GM12878 (cell line): ENCODE results near the gene PARP6. TPM values are rescaled to one million over a fixed set of nuclear protein-coding genes. Genes with fewer than 3 reads are reported as not detected.

Experiments
- CHD4 ChIP-seq: fragments of 200-600 bp; sonication (generic); IDR thresholded peaks from 2 replicates; pipeline ENCODE4 v1.6.1; 2016; ENCODE audit warnings: mild to moderate bottlenecking
- IRF4 ChIP-seq: IDR thresholded peaks from 2 replicates; pipeline ENCODE4 v1.6.1; 2011; ENCODE audit warnings: low read depth, low read length
- JUND ChIP-seq: IDR thresholded peaks from 2 replicates; pipeline ENCODE4 v1.6.1; 2012; ENCODE audit warnings: low read depth, mild to moderate bottlenecking, low read length, improper control_type of control experiment, moderate library complexity
- MEF2A ChIP-seq: IDR thresholded peaks from 2 replicates; pipeline ENCODE4 v1.6.1; 2011; ENCODE audit warnings: low read depth, mild to moderate bottlenecking, low read length, moderate library complexity; ENCODE audit not compliant: insufficient read depth
- MYC ChIP-seq: IDR thresholded peaks from 2 replicates; pipeline ENCODE4 v1.6.1; 2011; ENCODE audit warnings: mild to moderate bottlenecking, low read length, moderate library complexity, inconsistent platforms; ENCODE audit not compliant: insufficient read depth, insufficient replicate concordance, insufficient read length, severe bottlenecking
- SMAD1 ChIP-seq: fragments of 450-650 bp; IDR thresholded peaks from 2 replicates; pipeline ENCODE4 v1.6.1; 2018; ENCODE audit warnings: mild to moderate bottlenecking, low read depth; ENCODE audit not compliant: partially characterized antibody
- polyA plus RNA-seq, 11 experiments: library from polyadenylated mRNA; depleted of rRNA in 4 of 11; unstranded in 6 of 11; stranded (reverse) in 5 of 11; fragments of >200 nt; fragmentation: Nextera tagmentation in 4 of 11; fragmentation: Illumina TruSeq in 1 of 11; extraction: Ambion mirVana in 4 of 11; extraction: Trizol in 1 of 11; gene quantifications; 1 replicate in 1 of 11; 2 replicates in 10 of 11; pipeline versions ENCODE4 v1.2.1 to v1.2.3, GENCODE V29; 2011 to 2016; ENCODE audit warnings: inconsistent platforms in 2 of 11, missing spikeins in 2 of 11, low read depth in 1 of 11
- total RNA-seq, 4 experiments: library from RNA; depleted of rRNA in 3 of 4; stranded (reverse); fragments of >200 nt in 3 of 4; fragmentation: Illumina TruSeq in 1 of 4; extraction: Trizol in 1 of 4; gene quantifications; 2 replicates each; pipeline versions ENCODE4 v1.2.1 to v1.2.3, GENCODE V29; 2013 to 2021
- TF ChIP-seq, protein P1 (sequence below): fragments of 450-650 bp; IDR thresholded peaks from 2 replicates; pipeline ENCODE4 v1.6.1; 2017; ENCODE audit warnings: antibody characterized with exemption, mild to moderate bottlenecking, moderate library complexity
- TF ChIP-seq, protein P2 (sequence below): fragments of 450-650 bp; IDR thresholded peaks from 2 replicates; pipeline ENCODE4 v1.6.1; 2016; ENCODE audit warnings: mild to moderate bottlenecking, moderate library complexity, borderline replicate concordance
- TF ChIP-seq, protein P3 (sequence below): IDR thresholded peaks from 2 replicates; pipeline ENCODE4 v1.6.1; 2012; ENCODE audit warnings: low read depth, low read length, improper control_type of control experiment
- TF ChIP-seq, protein P4 (sequence below): fragments of 450-650 bp; conservative IDR thresholded peaks from 2 replicates; pipeline ENCODE4 v1.6.1; 2017; ENCODE audit warnings: mild to moderate bottlenecking, moderate library complexity
- TF ChIP-seq, protein P5 (sequence below): IDR thresholded peaks from 2 replicates; pipeline ENCODE4 v1.6.1; 2011; ENCODE audit warnings: borderline replicate concordance, low read depth, mild to moderate bottlenecking, moderate library complexity, mixed read lengths, low read length; ENCODE audit not compliant: insufficient read depth; ENCODE audit errors: extremely low read length
- TF ChIP-seq, protein P6 (sequence below): fragments of 450-650 bp; formaldehyde crosslinking; IDR thresholded peaks from 2 replicates; pipeline ENCODE4 v1.4.0; 2020; ENCODE audit warnings: mild to moderate bottlenecking, moderate library complexity

PARP6 gene
- total and polyA plus RNA-seq, 10 of the 15 experiments (the other 5 are each of a cell fraction or from before 2014, with no cell fraction given), result 14.3 to 73.5 (median 26.9) TPM

DNA sequence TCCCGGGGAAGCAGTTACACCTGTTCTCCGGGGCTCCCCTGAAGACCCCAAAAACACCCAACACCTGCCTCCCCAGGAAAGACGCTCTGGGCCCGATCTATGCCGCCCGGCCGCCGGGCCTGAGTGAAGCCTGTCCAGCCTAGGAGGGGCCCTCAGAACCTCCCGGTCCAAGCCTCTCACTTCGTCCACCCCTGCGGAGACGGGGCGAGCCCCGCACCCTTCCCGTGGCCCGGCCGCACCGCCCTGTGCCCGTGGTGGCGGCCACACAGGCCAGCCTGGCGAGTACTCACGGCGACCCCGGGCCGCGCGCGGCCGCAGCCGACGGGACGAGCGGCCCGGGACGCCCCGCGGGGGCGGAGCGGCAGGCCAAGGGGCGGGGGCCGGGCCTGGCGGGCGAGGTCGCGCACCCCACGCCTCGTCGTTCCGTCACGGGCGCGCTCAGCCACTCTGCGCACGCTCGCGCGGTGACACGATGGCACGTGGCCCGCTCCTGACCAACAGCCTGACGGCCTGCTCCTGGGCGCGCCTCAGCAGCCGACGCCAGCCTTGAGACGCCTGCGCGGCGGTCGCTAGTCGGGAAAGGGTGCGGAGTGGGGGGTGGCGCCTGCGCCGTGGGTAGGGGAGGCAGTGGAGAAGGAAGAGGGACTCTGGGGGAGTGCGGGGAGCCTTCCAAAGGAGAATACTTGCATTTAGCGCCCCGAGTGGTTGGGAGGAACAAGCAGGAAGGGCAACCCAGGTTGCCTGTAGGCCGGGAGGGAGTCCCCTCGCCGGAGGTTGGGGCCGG is at the start of gene PARP6 (continued):
- TF ChIP-seq, protein P1, sequence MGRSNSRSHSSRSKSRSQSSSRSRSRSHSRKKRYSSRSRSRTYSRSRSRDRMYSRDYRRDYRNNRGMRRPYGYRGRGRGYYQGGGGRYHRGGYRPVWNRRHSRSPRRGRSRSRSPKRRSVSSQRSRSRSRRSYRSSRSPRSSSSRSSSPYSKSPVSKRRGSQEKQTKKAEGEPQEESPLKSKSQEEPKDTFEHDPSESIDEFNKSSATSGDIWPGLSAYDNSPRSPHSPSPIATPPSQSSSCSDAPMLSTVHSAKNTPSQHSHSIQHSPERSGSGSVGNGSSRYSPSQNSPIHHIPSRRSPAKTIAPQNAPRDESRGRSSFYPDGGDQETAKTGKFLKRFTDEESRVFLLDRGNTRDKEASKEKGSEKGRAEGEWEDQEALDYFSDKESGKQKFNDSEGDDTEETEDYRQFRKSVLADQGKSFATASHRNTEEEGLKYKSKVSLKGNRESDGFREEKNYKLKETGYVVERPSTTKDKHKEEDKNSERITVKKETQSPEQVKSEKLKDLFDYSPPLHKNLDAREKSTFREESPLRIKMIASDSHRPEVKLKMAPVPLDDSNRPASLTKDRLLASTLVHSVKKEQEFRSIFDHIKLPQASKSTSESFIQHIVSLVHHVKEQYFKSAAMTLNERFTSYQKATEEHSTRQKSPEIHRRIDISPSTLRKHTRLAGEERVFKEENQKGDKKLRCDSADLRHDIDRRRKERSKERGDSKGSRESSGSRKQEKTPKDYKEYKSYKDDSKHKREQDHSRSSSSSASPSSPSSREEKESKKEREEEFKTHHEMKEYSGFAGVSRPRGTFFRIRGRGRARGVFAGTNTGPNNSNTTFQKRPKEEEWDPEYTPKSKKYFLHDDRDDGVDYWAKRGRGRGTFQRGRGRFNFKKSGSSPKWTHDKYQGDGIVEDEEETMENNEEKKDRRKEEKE, result no peak
- TF ChIP-seq, protein P2, sequence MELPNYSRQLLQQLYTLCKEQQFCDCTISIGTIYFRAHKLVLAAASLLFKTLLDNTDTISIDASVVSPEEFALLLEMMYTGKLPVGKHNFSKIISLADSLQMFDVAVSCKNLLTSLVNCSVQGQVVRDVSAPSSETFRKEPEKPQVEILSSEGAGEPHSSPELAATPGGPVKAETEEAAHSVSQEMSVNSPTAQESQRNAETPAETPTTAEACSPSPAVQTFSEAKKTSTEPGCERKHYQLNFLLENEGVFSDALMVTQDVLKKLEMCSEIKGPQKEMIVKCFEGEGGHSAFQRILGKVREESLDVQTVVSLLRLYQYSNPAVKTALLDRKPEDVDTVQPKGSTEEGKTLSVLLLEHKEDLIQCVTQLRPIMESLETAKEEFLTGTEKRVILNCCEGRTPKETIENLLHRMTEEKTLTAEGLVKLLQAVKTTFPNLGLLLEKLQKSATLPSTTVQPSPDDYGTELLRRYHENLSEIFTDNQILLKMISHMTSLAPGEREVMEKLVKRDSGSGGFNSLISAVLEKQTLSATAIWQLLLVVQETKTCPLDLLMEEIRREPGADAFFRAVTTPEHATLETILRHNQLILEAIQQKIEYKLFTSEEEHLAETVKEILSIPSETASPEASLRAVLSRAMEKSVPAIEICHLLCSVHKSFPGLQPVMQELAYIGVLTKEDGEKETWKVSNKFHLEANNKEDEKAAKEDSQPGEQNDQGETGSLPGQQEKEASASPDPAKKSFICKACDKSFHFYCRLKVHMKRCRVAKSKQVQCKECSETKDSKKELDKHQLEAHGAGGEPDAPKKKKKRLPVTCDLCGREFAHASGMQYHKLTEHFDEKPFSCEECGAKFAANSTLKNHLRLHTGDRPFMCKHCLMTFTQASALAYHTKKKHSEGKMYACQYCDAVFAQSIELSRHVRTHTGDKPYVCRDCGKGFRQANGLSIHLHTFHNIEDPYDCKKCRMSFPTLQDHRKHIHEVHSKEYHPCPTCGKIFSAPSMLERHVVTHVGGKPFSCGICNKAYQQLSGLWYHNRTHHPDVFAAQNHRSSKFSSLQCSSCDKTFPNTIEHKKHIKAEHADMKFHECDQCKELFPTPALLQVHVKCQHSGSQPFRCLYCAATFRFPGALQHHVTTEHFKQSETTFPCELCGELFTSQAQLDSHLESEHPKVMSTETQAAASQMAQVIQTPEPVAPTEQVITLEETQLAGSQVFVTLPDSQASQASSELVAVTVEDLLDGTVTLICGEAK, result no peak
- TF ChIP-seq, protein P3, sequence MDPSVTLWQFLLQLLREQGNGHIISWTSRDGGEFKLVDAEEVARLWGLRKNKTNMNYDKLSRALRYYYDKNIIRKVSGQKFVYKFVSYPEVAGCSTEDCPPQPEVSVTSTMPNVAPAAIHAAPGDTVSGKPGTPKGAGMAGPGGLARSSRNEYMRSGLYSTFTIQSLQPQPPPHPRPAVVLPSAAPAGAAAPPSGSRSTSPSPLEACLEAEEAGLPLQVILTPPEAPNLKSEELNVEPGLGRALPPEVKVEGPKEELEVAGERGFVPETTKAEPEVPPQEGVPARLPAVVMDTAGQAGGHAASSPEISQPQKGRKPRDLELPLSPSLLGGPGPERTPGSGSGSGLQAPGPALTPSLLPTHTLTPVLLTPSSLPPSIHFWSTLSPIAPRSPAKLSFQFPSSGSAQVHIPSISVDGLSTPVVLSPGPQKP, result no peak
- TF ChIP-seq MYC (no peak), SMAD1 (no peak), MEF2A (no peak), JUND (peak; percentile 28; the same call in 1 of the 2 replicates), IRF4 (no peak), CHD4 (no peak)
- TF ChIP-seq, protein P4, sequence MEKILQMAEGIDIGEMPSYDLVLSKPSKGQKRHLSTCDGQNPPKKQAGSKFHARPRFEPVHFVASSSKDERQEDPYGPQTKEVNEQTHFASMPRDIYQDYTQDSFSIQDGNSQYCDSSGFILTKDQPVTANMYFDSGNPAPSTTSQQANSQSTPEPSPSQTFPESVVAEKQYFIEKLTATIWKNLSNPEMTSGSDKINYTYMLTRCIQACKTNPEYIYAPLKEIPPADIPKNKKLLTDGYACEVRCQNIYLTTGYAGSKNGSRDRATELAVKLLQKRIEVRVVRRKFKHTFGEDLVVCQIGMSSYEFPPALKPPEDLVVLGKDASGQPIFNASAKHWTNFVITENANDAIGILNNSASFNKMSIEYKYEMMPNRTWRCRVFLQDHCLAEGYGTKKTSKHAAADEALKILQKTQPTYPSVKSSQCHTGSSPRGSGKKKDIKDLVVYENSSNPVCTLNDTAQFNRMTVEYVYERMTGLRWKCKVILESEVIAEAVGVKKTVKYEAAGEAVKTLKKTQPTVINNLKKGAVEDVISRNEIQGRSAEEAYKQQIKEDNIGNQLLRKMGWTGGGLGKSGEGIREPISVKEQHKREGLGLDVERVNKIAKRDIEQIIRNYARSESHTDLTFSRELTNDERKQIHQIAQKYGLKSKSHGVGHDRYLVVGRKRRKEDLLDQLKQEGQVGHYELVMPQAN, result peak; percentile 75
- TF ChIP-seq, protein P5, sequence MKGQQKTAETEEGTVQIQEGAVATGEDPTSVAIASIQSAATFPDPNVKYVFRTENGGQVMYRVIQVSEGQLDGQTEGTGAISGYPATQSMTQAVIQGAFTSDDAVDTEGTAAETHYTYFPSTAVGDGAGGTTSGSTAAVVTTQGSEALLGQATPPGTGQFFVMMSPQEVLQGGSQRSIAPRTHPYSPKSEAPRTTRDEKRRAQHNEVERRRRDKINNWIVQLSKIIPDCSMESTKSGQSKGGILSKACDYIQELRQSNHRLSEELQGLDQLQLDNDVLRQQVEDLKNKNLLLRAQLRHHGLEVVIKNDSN, result peak; percentile 97
- TF ChIP-seq, protein P6, sequence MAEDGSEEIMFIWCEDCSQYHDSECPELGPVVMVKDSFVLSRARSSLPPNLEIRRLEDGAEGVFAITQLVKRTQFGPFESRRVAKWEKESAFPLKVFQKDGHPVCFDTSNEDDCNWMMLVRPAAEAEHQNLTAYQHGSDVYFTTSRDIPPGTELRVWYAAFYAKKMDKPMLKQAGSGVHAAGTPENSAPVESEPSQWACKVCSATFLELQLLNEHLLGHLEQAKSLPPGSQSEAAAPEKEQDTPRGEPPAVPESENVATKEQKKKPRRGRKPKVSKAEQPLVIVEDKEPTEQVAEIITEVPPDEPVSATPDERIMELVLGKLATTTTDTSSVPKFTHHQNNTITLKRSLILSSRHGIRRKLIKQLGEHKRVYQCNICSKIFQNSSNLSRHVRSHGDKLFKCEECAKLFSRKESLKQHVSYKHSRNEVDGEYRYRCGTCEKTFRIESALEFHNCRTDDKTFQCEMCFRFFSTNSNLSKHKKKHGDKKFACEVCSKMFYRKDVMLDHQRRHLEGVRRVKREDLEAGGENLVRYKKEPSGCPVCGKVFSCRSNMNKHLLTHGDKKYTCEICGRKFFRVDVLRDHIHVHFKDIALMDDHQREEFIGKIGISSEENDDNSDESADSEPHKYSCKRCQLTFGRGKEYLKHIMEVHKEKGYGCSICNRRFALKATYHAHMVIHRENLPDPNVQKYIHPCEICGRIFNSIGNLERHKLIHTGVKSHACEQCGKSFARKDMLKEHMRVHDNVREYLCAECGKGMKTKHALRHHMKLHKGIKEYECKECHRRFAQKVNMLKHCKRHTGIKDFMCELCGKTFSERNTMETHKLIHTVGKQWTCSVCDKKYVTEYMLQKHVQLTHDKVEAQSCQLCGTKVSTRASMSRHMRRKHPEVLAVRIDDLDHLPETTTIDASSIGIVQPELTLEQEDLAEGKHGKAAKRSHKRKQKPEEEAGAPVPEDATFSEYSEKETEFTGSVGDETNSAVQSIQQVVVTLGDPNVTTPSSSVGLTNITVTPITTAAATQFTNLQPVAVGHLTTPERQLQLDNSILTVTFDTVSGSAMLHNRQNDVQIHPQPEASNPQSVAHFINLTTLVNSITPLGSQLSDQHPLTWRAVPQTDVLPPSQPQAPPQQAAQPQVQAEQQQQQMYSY (CRISPR knock-in tag), result no peak
